Measurements from ENCODE around the gene ERMARD.

Gene ERMARD

GRCh38 chr6:169778646-169779045 is 27.2 kb downstream of the ERMARD start:
- Histone ChIP-seq H3K36me3 (ENCODE audit: low read length) (no peaks in the 10 kb centered on the region), H2AFZ (ENCODE audit: low read depth, low read length, severe bottlenecking) (no peak overlapping the region), H3K79me2 (ENCODE audit: insufficient read depth, low read length) (no peaks in the 10 kb centered on the region), H3K9me3 (ENCODE audit: insufficient read depth, low read length) (no peaks in the 10 kb centered on the region), H3K27ac (ENCODE audit: low read depth, low read length) (no peak overlapping the region), H3K4me3 (ENCODE audit: insufficient read depth, low read length, poor library complexity, severe bottlenecking) (no peak overlapping the region), H4K20me1 (ENCODE audit: low read depth, low read length) (no peaks in the 10 kb centered on the region), H3K27me3 (ENCODE audit: low read length) (no peaks in the 10 kb centered on the region), H3F3A (ENCODE audit: insufficient read depth) (no peaks in the 10 kb centered on the region), H3K4me2 (ENCODE audit: low read depth, low read length, poor library complexity, severe bottlenecking) (no peak overlapping the region), H3K9me2 (replicated peaks; ENCODE audit: insufficient read depth, low read length) (no peaks in the 10 kb centered on the region), H3K9ac (ENCODE audit: low read length) (no peak overlapping the region)
- TF ChIP-seq CTCF (IDR thresholded peaks at IDR 0.05; ENCODE audit: insufficient read depth, low read length, poor library complexity, severe bottlenecking) = no peak

GRCh38 chr6:169779092-169779815 is 27.8 kb downstream of the ERMARD start:
- no peak overlapping the region for H2AFZ ChIP-seq (ENCODE audit: low read depth, low read length, severe bottlenecking)
- no peaks in the 10 kb centered on the region for H3K27me3 ChIP-seq (ENCODE audit: low read length)
- no peak overlapping the region for H3K4me2 ChIP-seq (ENCODE audit: low read depth, low read length, poor library complexity, severe bottlenecking)
- no peak overlapping the region for H3K9ac ChIP-seq (ENCODE audit: low read length)
- H3K36me3 ChIP-seq (ENCODE audit: low read length) = no peaks in the 10 kb centered on the region
- H3K9me3 ChIP-seq (ENCODE audit: insufficient read depth, low read length) = no peaks in the 10 kb centered on the region
- no peak overlapping the region for H3K27ac ChIP-seq (ENCODE audit: low read depth, low read length)
- H3K79me2 ChIP-seq (ENCODE audit: insufficient read depth, low read length) = no peaks in the 10 kb centered on the region
- H4K20me1 ChIP-seq (ENCODE audit: low read depth, low read length) = no peaks in the 10 kb centered on the region
- no peaks in the 10 kb centered on the region for H3K9me2 ChIP-seq (replicated peaks; ENCODE audit: insufficient read depth, low read length)
- H3K4me3 ChIP-seq (ENCODE audit: insufficient read depth, low read length, poor library complexity, severe bottlenecking) = no peak overlapping the region
- H3F3A ChIP-seq (ENCODE audit: insufficient read depth) = no peaks in the 10 kb centered on the region
- TF ChIP-seq EZH2phosphoT487 (conservative IDR thresholded peaks at IDR 0.05; ENCODE audit: low read length) (no peak), CTCF (IDR thresholded peaks at IDR 0.05; ENCODE audit: insufficient read depth, low read length, poor library complexity, severe bottlenecking) (no peak)

- no peaks in the 10 kb centered on the region for H3K27me3 ChIP-seq (ENCODE audit: low read length)
- no peaks in the 10 kb centered on the region for H3F3A ChIP-seq (ENCODE audit: insufficient read depth)
- H3K36me3 ChIP-seq (ENCODE audit: low read length) = no peaks in the 10 kb centered on the region
- H3K4me3 ChIP-seq (ENCODE audit: insufficient read depth, low read length, poor library complexity, severe bottlenecking) = no peak overlapping the region
- no peaks in the 10 kb centered on the region for H4K20me1 ChIP-seq (ENCODE audit: low read depth, low read length)
- H3K4me2 ChIP-seq (ENCODE audit: low read depth, low read length, poor library complexity, severe bottlenecking) = no peak overlapping the region
- TF ChIP-seq EZH2phosphoT487 (conservative IDR thresholded peaks at IDR 0.05; ENCODE audit: low read length) (no peak), CTCF (IDR thresholded peaks at IDR 0.05; ENCODE audit: insufficient read depth, low read length, poor library complexity, severe bottlenecking) (no peak)
- no peaks in the 10 kb centered on the region for H3K79me2 ChIP-seq (ENCODE audit: insufficient read depth, low read length)
- H2AFZ ChIP-seq (ENCODE audit: low read depth, low read length, severe bottlenecking) = no peak overlapping the region
- H3K27ac ChIP-seq (ENCODE audit: low read depth, low read length) = no peak overlapping the region
- H3K9me2 ChIP-seq (replicated peaks; ENCODE audit: insufficient read depth, low read length) = no peaks in the 10 kb centered on the region
- H3K9ac ChIP-seq (ENCODE audit: low read length) = no peak overlapping the region
- no peaks in the 10 kb centered on the region for H3K9me3 ChIP-seq (ENCODE audit: insufficient read depth, low read length)
Observed at GRCh38 chr6:169779896-169780295, 28.5 kb downstream of the ERMARD start.
